Naive thymus-derived CD4-positive, alpha-beta T cell (primary cell): ENCODE results near the gene RNASE7. TPM values are rescaled to one million over a fixed set of nuclear protein-coding genes. Genes with fewer than 3 reads are reported as not detected.

Experiments used
- ATAC-seq: fragments of 150-1000 bp; cut with Tn5 transposase; 2 replicates; pipeline ENCODE4 v1.10.0; 2021; ENCODE audit warnings: mild to moderate bottlenecking, moderate library complexity
- CTCF ChIA-PET: fragments of 350-600 bp; sonication (Branson Sonifier 250); formaldehyde crosslinking; loops from one replicate; lab custom pipeline; 2021; ENCODE audit warnings: antibody characterized with exemption; lab: Charles Lee
- POLR2A ChIA-PET: fragments of 350-600 bp; sonication (Branson Sonifier 250); formaldehyde crosslinking; loops from one replicate; lab custom pipeline; 2021; ENCODE audit warnings: antibody characterized with exemption, inconsistent platforms; lab: Charles Lee
- DNase-seq, 9 donors: peaks; one replicate each; pipeline versions ENCODE4 v3.0.0 to v3.0.0-alpha.2; 2020 to 2022; ENCODE audit warnings: mixed read lengths in 1 of 9
- H3K27ac ChIP-seq: one replicate; pipeline ENCODE4 v1.7.0; 2013; ENCODE audit warnings: mild to moderate bottlenecking, low read depth, low read length, moderate library complexity
- H3K27me3 ChIP-seq, 2 donors: one replicate each; pipeline ENCODE4 v1.7.0; 2013; ENCODE audit warnings: low read length in 2 of 2, mild to moderate bottlenecking in 2 of 2, moderate library complexity in 2 of 2; ENCODE audit not compliant: control insufficient read depth in 2 of 2, insufficient read depth in 2 of 2
- H3K36me3 ChIP-seq, 3 experiments: 1 replicate in 2 of 3; 2 replicates in 1 of 3; pipeline ENCODE4 v1.7.0; 2013; ENCODE audit warnings: low read length in 3 of 3, mild to moderate bottlenecking in 3 of 3, moderate library complexity in 1 of 3; ENCODE audit not compliant: insufficient read depth in 3 of 3, control insufficient read depth in 2 of 3
- H3K4me1 ChIP-seq, 2 donors: one replicate each; pipeline ENCODE4 v1.7.0; 2013; ENCODE audit warnings: low read length in 2 of 2, mild to moderate bottlenecking in 2 of 2, moderate library complexity in 1 of 2; ENCODE audit not compliant: control insufficient read depth in 2 of 2, insufficient read depth in 2 of 2
- H3K4me3 ChIP-seq: 2 replicates; pipeline ENCODE4 v1.7.0; 2013; ENCODE audit warnings: mild to moderate bottlenecking, low read length
- H3K9me3 ChIP-seq, 3 experiments: 1 replicate in 2 of 3; 2 replicates in 1 of 3; pipeline ENCODE4 v1.7.0; 2013; ENCODE audit warnings: low read length in 3 of 3; ENCODE audit not compliant: control insufficient read depth in 2 of 3
- H3K27ac Mint-ChIP-seq, 9 donors: one replicate each; pipeline ENCODE4 v1.8.0; 2020 to 2022; ENCODE audit warnings: mixed read lengths in 9 of 9, mild to moderate bottlenecking in 8 of 9, moderate library complexity in 5 of 9, inconsistent platforms in 2 of 9
- H3K27me3 Mint-ChIP-seq, 5 donors: one replicate each; pipeline ENCODE4 v1.8.0; 2021 to 2022; ENCODE audit warnings: mixed read lengths in 5 of 5, mild to moderate bottlenecking in 1 of 5
- H3K36me3 Mint-ChIP-seq, 5 donors: one replicate each; pipeline ENCODE4 v1.8.0; 2020 to 2022; ENCODE audit warnings: mixed read lengths in 5 of 5, mild to moderate bottlenecking in 3 of 5, inconsistent platforms in 1 of 5
- H3K4me1 Mint-ChIP-seq, 7 donors: one replicate each; pipeline ENCODE4 v1.8.0; 2020 to 2022; ENCODE audit warnings: mixed read lengths in 7 of 7, mild to moderate bottlenecking in 3 of 7, inconsistent platforms in 1 of 7
- H3K4me3 Mint-ChIP-seq, 10 donors: one replicate each; pipeline ENCODE4 v1.8.0; 2020 to 2022; ENCODE audit warnings: mild to moderate bottlenecking in 10 of 10, mixed read lengths in 10 of 10, moderate library complexity in 6 of 10, inconsistent platforms in 2 of 10
- H3K9me3 Mint-ChIP-seq, 11 donors: one replicate each; pipeline ENCODE4 v1.8.0; 2020 to 2022; ENCODE audit warnings: mixed read lengths in 11 of 11, mild to moderate bottlenecking in 4 of 11, inconsistent platforms in 1 of 11, moderate library complexity in 1 of 11
- intact Hi-C, 2 donors: fragments of 100-400 bp; cut with micrococcal nuclease; formaldehyde crosslinking; loops; one replicate each; pipeline ENCODE4 v1.15.1; 2023
- polyA plus RNA-seq, 2 donors: library from polyadenylated mRNA; unstranded; fragments of 300-500 nt; fragmentation: Illumina TruSeq; gene quantifications; one replicate each; pipeline ENCODE4 v1.2.3, GENCODE V29; 2021
- total RNA-seq, 6 experiments: library from RNA in 5 of 6; stranded (reverse) in 5 of 6; gene quantifications; 1 replicate in 5 of 6; 2 replicates in 1 of 6; pipeline ENCODE4 v1.2.3 and lab custom pipeline; 2021 to 2026

RNASE7 gene
- total and polyA plus RNA-seq, 7 experiments from 2014 or later = not detected

DNA sequence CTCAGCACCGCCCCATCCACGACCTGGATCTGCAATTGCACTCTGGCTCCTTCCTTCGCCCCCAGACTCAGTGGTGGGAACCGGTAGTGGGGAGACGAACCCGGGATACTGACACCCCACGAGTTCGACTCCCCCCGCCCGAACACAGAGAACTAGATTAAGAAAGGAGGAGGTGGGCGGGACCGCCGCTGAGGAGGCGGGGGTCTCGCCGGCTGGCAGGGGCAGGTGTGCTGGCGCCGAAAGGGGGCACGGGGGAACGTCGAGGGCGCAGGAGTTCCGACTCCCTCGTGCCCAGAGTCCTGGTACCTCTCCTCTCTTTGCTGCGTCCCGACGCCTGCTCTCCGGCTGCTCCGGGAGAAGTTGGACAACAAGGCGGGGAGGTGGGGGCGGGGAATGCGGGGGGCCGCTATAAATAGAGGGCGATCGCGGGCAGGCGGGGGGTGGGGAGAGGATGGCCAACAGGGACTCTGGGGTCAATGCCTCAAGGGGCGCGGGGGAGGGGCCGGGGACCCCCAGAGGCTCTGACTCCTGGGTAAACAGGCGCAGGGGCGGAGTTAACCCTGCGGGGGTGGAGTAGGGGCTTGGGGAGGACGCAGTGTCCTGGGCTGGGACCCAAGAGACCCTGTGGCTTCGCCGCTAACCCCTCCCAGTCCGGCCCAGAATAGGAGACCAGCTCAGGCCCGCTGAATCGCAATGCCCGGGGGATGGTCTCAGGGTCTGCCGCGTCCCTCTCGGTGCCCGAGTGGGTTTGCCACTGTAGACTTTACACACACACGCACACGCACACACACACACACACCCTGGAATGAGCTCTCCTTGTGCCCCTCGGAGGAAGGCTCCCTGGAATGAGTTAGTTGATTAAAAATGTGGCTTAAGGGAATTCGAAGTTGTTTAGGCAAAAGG lies 16.5 kb upstream of the RNASE7 start:
- no peaks in the 10 kb centered on the region for H3K9me3 ChIP-seq
- Mint-ChIP-seq H3K27ac (peak overlapping the region in 8 of 9 donors; percentile 28 to 92 (median 76)), H3K9me3 (no peaks in the 10 kb centered on the region), H3K27me3 (peaks cover 0 to 47% (median 0%) of the 10 kb centered on the region in 5 donors), H3K4me3 (peak overlapping the region; percentile 84 to 97 (median 92)), H3K4me1 (peaks cover 7 to 28% (median 23%) of the 10 kb centered on the region in 7 donors), H3K36me3 (peaks cover 0 to 9% (median 0%) of the 10 kb centered on the region in 5 donors)
- no peak for ATAC-seq
- H3K4me1 ChIP-seq = peaks cover 7 to 13% of the 10 kb centered on the region in 2 donors
- POLR2A ChIA-PET = no interaction called here
- no peaks in the 10 kb centered on the region for H3K27me3 ChIP-seq
- intact Hi-C loops = loop anchor here (1.0 to 5.0 kb wide), 8 partner anchors 11 to 79 kb away; partner anchors contain the start of genes ARHGEF40 (in 1 of the 2) and METTL17 (in 1 of the 2)
- peak in 1 of 9 donors; percentile 13 for DNase-seq
- peak overlapping the region; percentile 40 for H3K27ac ChIP-seq
- CTCF ChIA-PET = interaction anchor here (0.7 to 1.5 kb wide), 4 partner anchors 10 to 27 kb away, joined by 3 to 6 read pairs (median 4); partner anchors contain the start of gene SLC39A2
- peak overlapping the region; percentile 68 for H3K4me3 ChIP-seq
- H3K36me3 ChIP-seq = peaks cover 0 to 11% (median 0%) of the 10 kb centered on the region in 3 experiments

DNA sequence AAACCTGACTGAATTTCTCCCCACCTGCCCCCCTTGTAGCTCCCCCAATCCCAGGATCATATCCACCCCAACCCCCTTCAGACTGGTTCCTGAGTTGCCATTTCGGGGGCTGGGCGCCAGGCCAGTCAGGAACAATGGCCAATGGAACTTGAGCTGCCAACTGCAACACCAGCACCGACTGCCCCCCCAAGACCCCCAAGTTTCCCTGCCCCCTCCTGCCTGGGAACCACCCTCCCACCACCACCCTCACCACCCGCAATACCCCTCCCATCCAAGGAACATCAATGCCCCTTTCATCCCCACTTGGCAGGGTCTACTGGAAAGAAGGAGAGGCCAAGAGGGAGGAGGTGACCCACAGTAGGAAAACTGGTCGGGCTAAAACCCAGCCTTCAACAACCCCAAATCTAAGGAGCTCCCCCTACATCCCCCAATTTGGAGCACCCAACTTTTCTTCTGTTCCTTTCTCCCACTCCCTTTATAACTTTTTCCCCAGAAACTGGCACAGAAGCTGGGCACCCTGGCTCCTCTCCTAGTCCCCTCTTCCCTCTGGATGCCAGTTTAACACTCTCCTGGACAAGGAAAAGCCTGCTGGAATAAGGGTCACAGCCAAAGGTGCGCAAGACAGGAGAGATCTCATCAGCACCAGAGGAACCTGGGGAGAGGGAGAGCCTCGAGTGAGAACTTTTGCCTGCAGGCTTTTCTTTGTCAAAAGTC lies 15.7 kb upstream of the RNASE7 start:
- no peak overlapping the region for H3K27ac ChIP-seq
- no peaks in the 10 kb centered on the region for H3K9me3 ChIP-seq
- intact Hi-C loops = loop anchor here in 1 of 2 donors (5.0 kb wide), 1 partner anchor 46 kb away; the partner anchor contains the start of gene ARHGEF40
- peak overlapping the region; percentile 24 to 97 (median 89) for H3K4me3 Mint-ChIP-seq
- peaks cover 0 to 3% (median 0%) of the 10 kb centered on the region in 5 donors for H3K36me3 Mint-ChIP-seq
- DNase-seq (no peak), ATAC-seq (no peak)
- peaks cover 7 to 13% of the 10 kb centered on the region in 2 donors for H3K4me1 ChIP-seq
- peaks cover 7 to 28% (median 23%) of the 10 kb centered on the region in 7 donors for H3K4me1 Mint-ChIP-seq
- H3K36me3 ChIP-seq = peaks cover 0 to 3% (median 0%) of the 10 kb centered on the region in 3 experiments
- ChIA-PET POLR2A (no interaction called here), CTCF (interaction anchor here (0.7 to 1.5 kb wide), 4 partner anchors 9 to 27 kb away, joined by 3 to 6 read pairs (median 4); partner anchors contain the start of gene SLC39A2)
- peak overlapping the region in 7 of 9 donors; percentile 21 to 69 (median 51) for H3K27ac Mint-ChIP-seq
- H3K27me3 Mint-ChIP-seq = peaks cover 0 to 46% (median 0%) of the 10 kb centered on the region in 5 donors
- H3K9me3 Mint-ChIP-seq = no peaks in the 10 kb centered on the region
- H3K4me3 ChIP-seq = no peak overlapping the region
- H3K27me3 ChIP-seq = no peaks in the 10 kb centered on the region

DNA sequence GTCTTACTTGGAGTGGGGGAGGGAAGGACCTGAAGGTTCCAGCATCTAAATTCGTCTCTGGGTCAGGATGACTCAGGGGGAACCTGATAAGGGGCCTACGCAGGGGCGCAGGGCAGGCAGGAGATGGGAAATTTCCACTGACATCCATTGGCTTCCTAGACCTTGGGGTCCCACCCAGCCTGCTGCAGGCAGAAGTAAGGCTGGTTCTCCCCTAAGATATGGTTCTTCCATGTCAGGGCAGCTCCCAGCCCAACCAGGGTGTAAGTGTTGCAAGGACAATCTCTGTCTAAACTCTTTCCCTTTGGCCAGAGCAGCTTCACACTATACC lies 15.2 kb upstream of the RNASE7 start:
- Histone ChIP-seq H3K27me3 (no peaks in the 10 kb centered on the region), H3K4me1 (peaks cover 7 to 13% of the 10 kb centered on the region in 2 donors), H3K9me3 (no peaks in the 10 kb centered on the region), H3K36me3 (no peaks in the 10 kb centered on the region), H3K27ac (no peak overlapping the region), H3K4me3 (no peak overlapping the region)
- DNase-seq (no peak), ATAC-seq (no peak)
- ChIA-PET POLR2A (no interaction called here), CTCF (interaction anchor here (1.5 kb wide), 1 partner anchor 11 kb away, joined by 3 read pairs; no protein-coding TSS in a partner anchor)
- H3K4me1 Mint-ChIP-seq = peaks cover 7 to 28% (median 23%) of the 10 kb centered on the region in 7 donors
- H3K27ac Mint-ChIP-seq = peak overlapping the region in 6 of 9 donors; percentile 5 to 69 (median 36)
- peak overlapping the region in 9 of 10 donors; percentile 8 to 79 (median 30) for H3K4me3 Mint-ChIP-seq
- H3K27me3 Mint-ChIP-seq = peaks cover 0 to 50% (median 0%) of the 10 kb centered on the region in 5 donors
- intact Hi-C loops = loop anchor here in 1 of 2 donors (5.0 kb wide), 1 partner anchor 45 kb away; the partner anchor contains the start of gene ARHGEF40
- no peaks in the 10 kb centered on the region for H3K9me3 Mint-ChIP-seq
- no peaks in the 10 kb centered on the region for H3K36me3 Mint-ChIP-seq

- H3K9me3 Mint-ChIP-seq = no peaks in the 10 kb centered on the region
- no peaks in the 10 kb centered on the region for H3K4me1 ChIP-seq
- H3K36me3 Mint-ChIP-seq = no peaks in the 10 kb centered on the region
- H3K4me3 Mint-ChIP-seq = no peak within 1 kb of the TSS
- DNase-seq = no peak
- H3K9me3 ChIP-seq = no peaks in the 10 kb centered on the region
- no peak within 1 kb of the TSS for H3K27ac ChIP-seq
- H3K27ac Mint-ChIP-seq = peak within 1 kb of the TSS in 1 of 9 donors; percentile 16
- peaks cover 0 to 33% (median 0%) of the 10 kb centered on the region in 5 donors for H3K27me3 Mint-ChIP-seq
- intact Hi-C loops = loop anchor here in 1 of 2 donors (5.0 kb wide), 1 partner anchor 42 kb away; the partner anchor contains the start of gene ARHGEF40
- ChIA-PET POLR2A (no interaction called here), CTCF (interaction anchor here (10.2 kb wide), 1 partner anchor 13 kb away, joined by 99 read pairs; no protein-coding TSS in a partner anchor)
- no peak for ATAC-seq
- peaks cover 0 to 5% (median 0%) of the 10 kb centered on the region in 7 donors for H3K4me1 Mint-ChIP-seq
- no peak within 1 kb of the TSS for H3K4me3 ChIP-seq
- no peaks in the 10 kb centered on the region for H3K36me3 ChIP-seq
- no peaks in the 10 kb centered on the region for H3K27me3 ChIP-seq
These were observed 12.2 kb upstream of the RNASE7 start, which contains the start of gene TPPP2 for GRCh38 chr14:21029917-21030316. Gene TPPP2 (plus strand): TSS chr14:21030217. CDS start chr14:21030582, 365 bp downstream.

- peaks cover 0 to 5% (median 0%) of the 10 kb centered on the region in 7 donors for H3K4me1 Mint-ChIP-seq
These were observed 11.6 kb upstream of the RNASE7 start for GRCh38 chr14:21030531-21030930.

More at GRCh38 chr14:21030531-21030930, 11.6 kb upstream of the RNASE7 start:
- H3K27ac Mint-ChIP-seq = peak overlapping the region in 1 of 9 donors; percentile 16
- no peak overlapping the region for H3K4me3 Mint-ChIP-seq
- no peaks in the 10 kb centered on the region for H3K36me3 Mint-ChIP-seq
- CTCF ChIA-PET = interaction anchor here (10.2 kb wide), 1 partner anchor 14 kb away, joined by 99 read pairs; no protein-coding TSS in a partner anchor
- H3K27me3 ChIP-seq = no peaks in the 10 kb centered on the region
- H3K4me1 ChIP-seq = no peaks in the 10 kb centered on the region
- H3K27me3 Mint-ChIP-seq = peaks cover 0 to 30% (median 0%) of the 10 kb centered on the region in 5 donors
- H3K9me3 ChIP-seq = no peaks in the 10 kb centered on the region
- no peaks in the 10 kb centered on the region for H3K36me3 ChIP-seq
- H3K4me3 ChIP-seq = no peak overlapping the region
- DNase-seq (no peak), ATAC-seq (no peak)
- H3K27ac ChIP-seq = no peak overlapping the region
- intact Hi-C loops = no loop called here
- H3K9me3 Mint-ChIP-seq = no peaks in the 10 kb centered on the region
- POLR2A ChIA-PET = no interaction called here
